ENCODE data around the gene SLC25A1. TPM values are rescaled to one million over a fixed set of nuclear protein-coding genes. Genes with fewer than 3 reads are reported as not detected.

SLC25A1 gene
- total RNA-seq, 1 experiment from 2014 or later, result 154 TPM

- no peak for DNase-seq (ENCODE audit: low spot score)
- in situ Hi-C loops (cut with HindIII; ENCODE audit: low sequenced_read_pairs), result no loop called here
Measured at GRCh38 chr22:19184276-19184997, 5.9 kb upstream of the SLC25A1 start.

GRCh38 chr22:19183216-19183615 lies 4.7 kb upstream of the SLC25A1 start:
- in situ Hi-C loops (cut with HindIII; ENCODE audit: low sequenced_read_pairs), result no loop called here
- DNase-seq (ENCODE audit: low spot score), result no peak

DNA sequence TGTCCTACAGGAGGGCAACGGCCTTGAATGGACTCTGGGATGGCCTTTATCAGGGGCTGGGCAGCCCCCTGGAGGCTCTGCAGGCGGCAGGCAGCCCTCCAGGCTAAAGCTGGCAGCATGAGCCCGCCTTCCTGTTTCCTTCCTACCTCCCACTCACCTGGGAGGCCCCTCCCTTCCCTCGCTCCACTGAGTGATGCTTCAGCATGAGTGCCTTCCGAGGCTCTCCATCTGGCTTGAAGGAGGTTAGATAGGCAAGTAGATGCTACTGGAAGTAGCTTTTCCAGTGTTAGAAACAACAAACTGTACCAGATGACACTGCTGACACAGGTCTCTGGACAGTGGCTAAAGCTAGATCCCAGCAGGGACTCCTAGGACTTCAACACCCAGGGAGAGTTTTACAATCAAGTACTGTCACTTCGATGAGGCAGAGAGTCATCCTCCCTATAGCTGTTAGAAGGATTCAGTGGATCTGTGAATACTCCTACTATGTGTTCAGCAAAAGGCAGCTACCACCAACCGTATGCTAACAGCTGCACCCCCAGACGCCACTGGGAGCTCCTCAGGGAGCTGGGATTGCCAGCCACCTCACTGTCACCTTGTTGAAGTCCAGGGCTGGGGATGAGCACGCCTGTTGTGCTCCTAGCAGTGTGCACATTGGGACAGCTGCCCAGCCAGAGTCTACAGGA lies 4.1 kb upstream of the SLC25A1 start:
- DNase-seq (ENCODE audit: low spot score), result no peak
- in situ Hi-C loops (cut with HindIII; ENCODE audit: low sequenced_read_pairs), result no loop called here

GRCh38 chr22:19181786-19182471 lies 3.4 kb upstream of the SLC25A1 start:
- in situ Hi-C loops (cut with HindIII; ENCODE audit: low sequenced_read_pairs), result no loop called here
- no peak for DNase-seq (ENCODE audit: low spot score)

GRCh38 chr22:19180740-19181410 lies 2.3 kb upstream of the SLC25A1 start:
- in situ Hi-C loops (cut with HindIII; ENCODE audit: low sequenced_read_pairs), result no loop called here
- no peak for DNase-seq (ENCODE audit: low spot score)

DNA sequence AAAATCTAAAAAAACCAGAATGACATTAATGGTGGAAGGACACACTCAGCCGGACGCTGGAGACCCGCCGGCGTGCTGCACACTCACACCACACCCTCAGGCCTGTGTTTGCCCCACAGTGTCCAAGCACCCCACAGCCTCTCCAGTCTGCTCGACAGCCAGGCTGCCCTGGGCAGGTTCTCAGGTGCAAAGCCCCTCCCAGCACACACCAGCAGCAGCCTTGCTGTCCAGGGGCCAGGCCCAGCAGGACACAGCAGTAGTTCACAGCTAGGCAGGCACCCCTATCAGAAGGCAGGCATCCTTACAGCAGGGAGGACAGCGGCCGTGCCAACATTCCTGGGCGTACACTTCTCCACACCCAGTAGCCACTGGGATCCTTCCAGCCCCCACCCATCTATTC lies 1.7 kb upstream of the SLC25A1 start:
- in situ Hi-C loops (cut with HindIII; ENCODE audit: low sequenced_read_pairs), result no loop called here
- no peak for DNase-seq (ENCODE audit: low spot score)

- peak; percentile 86 for DNase-seq (ENCODE audit: low spot score)
- in situ Hi-C loops (cut with HindIII; ENCODE audit: low sequenced_read_pairs), result no loop called here
Measured at GRCh38 chr22:19179497-19180048, 1.0 kb upstream of the SLC25A1 start.

GRCh38 chr22:19178065-19178656 lies 375 bp downstream of the SLC25A1 start:
- in situ Hi-C loops (cut with HindIII; ENCODE audit: low sequenced_read_pairs), result no loop called here
- peak; percentile 22 for DNase-seq (ENCODE audit: low spot score)

DNA sequence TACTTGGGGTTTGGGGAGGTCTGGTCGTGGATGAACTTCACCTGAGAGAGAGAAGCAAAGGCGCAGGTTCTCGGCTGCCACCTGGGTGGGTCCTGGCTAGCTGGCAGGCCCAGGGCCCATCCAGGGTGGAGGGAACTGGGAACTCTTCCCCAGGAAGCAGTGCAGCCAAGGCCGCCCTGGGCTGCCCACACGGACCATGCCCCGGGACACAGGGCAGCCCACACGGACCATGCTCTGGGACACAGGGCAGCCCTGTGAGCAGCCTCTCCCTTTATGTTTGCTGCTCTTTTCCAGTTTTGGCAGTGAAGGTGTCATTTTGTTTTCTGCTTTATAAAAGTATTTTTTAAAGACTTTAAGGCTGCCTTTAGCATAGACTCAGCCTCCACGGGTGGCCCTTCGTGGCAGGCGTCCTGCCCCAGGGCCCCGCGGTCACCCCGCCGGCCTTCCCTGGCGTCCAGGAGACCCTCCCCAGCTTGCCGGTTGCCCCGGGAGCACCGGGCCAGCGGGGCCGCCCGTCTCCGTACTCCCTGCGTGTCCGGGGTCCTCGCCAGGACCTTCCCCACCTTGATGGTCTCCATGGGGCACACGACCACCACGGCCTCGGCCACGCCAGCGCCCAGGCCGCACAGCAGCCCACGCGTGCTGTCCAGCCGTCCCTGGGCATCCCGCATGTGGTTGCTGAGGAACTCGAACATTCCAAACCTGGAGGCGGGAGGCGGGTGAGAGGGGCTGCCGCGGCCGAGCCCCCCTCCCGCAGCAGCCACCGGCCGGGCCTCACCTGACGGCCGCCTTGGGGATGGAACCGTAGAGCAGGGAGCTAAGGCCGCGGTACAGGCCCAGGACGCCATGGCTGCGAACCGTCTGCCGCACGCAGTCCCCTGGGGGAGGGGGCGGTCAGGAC lies 1.1 kb downstream of the SLC25A1 start:
- in situ Hi-C loops (cut with HindIII; ENCODE audit: low sequenced_read_pairs), result no loop called here

GRCh38 chr22:19176732-19177131 lies 1.8 kb downstream of the SLC25A1 start:
- in situ Hi-C loops (cut with HindIII; ENCODE audit: low sequenced_read_pairs), result no loop called here

More for the DNA sequence above, 1.1 kb downstream of the SLC25A1 start:
- DNase-seq (ENCODE audit: low spot score), result peak; percentile 11

DNA sequence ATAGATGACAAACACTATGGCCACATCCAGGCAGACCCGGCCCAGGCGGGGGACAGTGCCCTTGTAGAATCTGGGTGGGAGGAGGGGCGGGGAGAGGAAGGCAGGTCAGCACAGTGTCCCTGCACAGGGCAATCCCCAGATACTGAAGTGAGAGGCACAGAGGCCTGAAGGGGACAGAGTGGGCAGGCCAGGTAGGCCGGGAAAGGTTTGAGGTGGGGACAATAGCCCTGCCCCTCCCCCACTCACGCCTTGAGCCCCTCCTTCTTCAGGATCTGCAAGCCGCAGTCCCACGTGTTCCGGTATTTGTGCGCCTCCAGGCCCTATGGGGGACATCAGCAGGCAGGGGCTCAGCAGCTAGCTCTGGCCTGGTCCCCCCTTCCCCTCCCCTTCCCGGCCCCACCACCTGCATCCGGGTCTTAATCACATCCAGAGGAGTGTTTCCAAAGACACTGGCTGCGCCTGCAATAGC lies 2.3 kb downstream of the SLC25A1 start:
- DNase-seq (ENCODE audit: low spot score), result peak; percentile 16

More at GRCh38 chr22:19176732-19177131, 1.8 kb downstream of the SLC25A1 start:
- peak; percentile 15 for DNase-seq (ENCODE audit: low spot score)

GRCh38 chr22:19175602-19176174 lies 2.8 kb downstream of the SLC25A1 start:
- in situ Hi-C loops (cut with HindIII; ENCODE audit: low sequenced_read_pairs), result no loop called here
- peak; percentile 22 for DNase-seq (ENCODE audit: low spot score)

More for the DNA sequence above, 2.3 kb downstream of the SLC25A1 start:
- in situ Hi-C loops (cut with HindIII; ENCODE audit: low sequenced_read_pairs), result no loop called here

DNA sequence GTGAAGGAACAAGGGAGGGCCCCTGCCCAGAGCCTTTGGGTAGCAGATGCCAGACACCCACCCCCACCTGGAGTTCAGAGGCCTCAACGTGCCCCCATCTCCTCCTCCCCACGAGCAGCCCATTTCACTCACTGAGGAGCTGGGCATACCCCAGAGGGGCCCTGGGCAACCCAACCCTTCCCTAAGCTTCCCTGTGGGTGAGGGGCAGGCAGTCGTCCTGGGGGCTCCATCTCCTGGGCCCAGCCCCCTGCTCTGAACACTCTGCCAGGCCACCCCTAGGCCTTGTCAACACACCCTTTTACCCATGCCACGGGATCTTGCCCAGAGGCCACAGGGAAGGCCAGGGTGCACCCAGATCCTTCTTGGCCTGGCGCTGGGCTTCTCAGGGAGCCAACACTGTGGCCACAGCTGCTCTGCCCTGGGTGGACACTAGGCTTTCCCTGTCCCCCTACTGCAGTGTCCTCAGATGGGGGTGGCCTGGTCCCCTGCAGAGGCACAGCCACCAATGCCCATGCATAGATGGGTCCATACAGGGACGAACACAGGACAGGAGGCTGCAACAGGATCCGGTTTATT lies 3.4 kb downstream of the SLC25A1 start:
- DNase-seq (ENCODE audit: low spot score), result no peak
- in situ Hi-C loops (cut with HindIII; ENCODE audit: low sequenced_read_pairs), result no loop called here

GRCh38 chr22:19174106-19175025 lies 4.2 kb downstream of the SLC25A1 start:
- in situ Hi-C loops (cut with HindIII; ENCODE audit: low sequenced_read_pairs), result no loop called here
- peak; percentile 27 for DNase-seq (ENCODE audit: low spot score)

DNA sequence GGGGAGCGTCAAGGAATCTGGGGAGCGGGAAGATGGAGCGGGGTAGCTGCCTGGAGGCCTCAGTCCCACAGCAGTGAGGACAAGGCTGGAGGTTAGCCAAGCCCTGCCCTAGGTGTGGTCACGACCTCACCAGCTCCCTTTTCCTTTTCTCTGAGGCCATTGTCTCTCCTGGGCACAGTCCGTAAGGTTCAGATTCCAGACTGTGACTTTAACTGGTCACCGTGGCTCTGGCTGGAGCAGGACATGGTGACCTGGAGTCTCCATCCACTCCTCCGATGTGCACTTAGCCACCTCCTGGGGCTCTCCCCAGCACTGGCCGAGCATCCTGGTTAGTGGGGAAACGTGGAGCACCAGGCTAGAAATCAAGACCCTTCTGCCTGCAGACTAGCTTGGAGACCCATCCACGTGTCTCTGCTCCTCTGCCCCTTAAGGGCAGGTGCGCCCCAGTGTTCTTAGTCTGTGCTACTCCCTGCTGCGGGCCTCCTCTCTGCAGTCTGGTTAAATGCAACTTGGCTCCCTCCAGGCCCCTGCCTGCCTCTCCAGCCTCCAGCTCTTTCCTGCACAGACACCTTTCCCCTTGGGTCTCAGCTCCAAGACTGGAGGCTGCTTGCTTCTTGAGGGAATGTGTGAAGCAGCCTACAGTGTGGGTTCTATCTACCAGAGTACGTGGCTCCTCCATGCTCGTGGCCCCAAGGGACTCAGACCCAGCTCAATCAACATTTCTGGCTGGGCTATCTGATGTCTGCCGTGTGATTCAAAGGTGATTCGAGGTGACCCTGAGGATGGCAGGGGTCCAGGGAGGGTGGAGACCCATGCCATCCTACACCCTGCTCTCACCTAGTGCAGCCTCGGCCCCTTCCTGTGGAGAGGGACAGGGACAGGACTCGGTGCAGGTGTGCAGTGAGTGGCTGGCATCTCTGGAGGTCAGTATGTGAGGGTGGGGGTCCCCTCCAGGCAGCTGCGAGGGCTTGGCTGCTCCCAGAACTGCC lies 5.2 kb downstream of the SLC25A1 start:
- in situ Hi-C loops (cut with HindIII; ENCODE audit: low sequenced_read_pairs), result no loop called here
- peak; percentile 7 for DNase-seq (ENCODE audit: low spot score)
